GM23338 (cell line): ENCODE results near the gene CYP27A1. TPM values are rescaled to one million over a fixed set of nuclear protein-coding genes. Genes with fewer than 3 reads are reported as not detected.

Experiments
- ATAC-seq: fragments of 200-7000 bp; cut with Tn5 transposase; 3 replicates; pipeline ENCODE4 v1.9.1; 2020
- DNase-seq: peaks from one replicate; pipeline ENCODE4 v3.0.0-alpha.2; 2015; ENCODE audit warnings: low spot score
- H2AFZ ChIP-seq: fragments of 200-600 bp; sonication (generic); 2 replicates; pipeline ENCODE4 v1.8.0; 2016; ENCODE audit warnings: antibody characterized with exemption, mild to moderate bottlenecking, moderate library complexity
- H3F3A ChIP-seq: fragments of 200-600 bp; sonication (generic); replicated peaks from 2 replicates; pipeline ENCODE4 v1.8.0; 2017; ENCODE audit warnings: antibody characterized with exemption, mixed run types, low read depth
- H3K27ac ChIP-seq: fragments of 200-600 bp; sonication (generic); 2 replicates; pipeline ENCODE4 v1.6.1; 2016; ENCODE audit warnings: low read depth
- H3K27me3 ChIP-seq: fragments of 200-600 bp; sonication (generic); 2 replicates; pipeline ENCODE4 v1.8.0; 2016; ENCODE audit warnings: mild to moderate bottlenecking, mixed run types, moderate library complexity; ENCODE audit not compliant: insufficient read depth
- H3K36me3 ChIP-seq: fragments of 200-600 bp; sonication (generic); 2 replicates; pipeline ENCODE4 v1.8.0; 2016; ENCODE audit warnings: mild to moderate bottlenecking; ENCODE audit not compliant: insufficient read depth
- H3K4me1 ChIP-seq: fragments of 200-600 bp; sonication (generic); 2 replicates; pipeline ENCODE4 v1.8.0; 2016; ENCODE audit warnings: mild to moderate bottlenecking, moderate library complexity; ENCODE audit not compliant: insufficient read depth
- H3K4me2 ChIP-seq: fragments of 200-600 bp; sonication (generic); 2 replicates; pipeline ENCODE4 v1.7.1; 2017; ENCODE audit warnings: mixed run types
- H3K4me3 ChIP-seq: fragments of 200-600 bp; sonication (generic); 2 replicates; pipeline ENCODE4 v1.6.1; 2016; ENCODE audit warnings: mixed run types
- H3K79me2 ChIP-seq: fragments of 200-600 bp; sonication (generic); replicated peaks from 2 replicates; pipeline ENCODE4 v1.8.0; 2017; ENCODE audit warnings: mild to moderate bottlenecking; ENCODE audit not compliant: insufficient read depth
- H3K9me2 ChIP-seq: fragments of 200-600 bp; sonication (generic); 2 replicates; pipeline ENCODE4 v1.8.0; 2017; ENCODE audit not compliant: insufficient read depth
- H4K20me1 ChIP-seq: fragments of 200-600 bp; sonication (generic); replicated peaks from 2 replicates; pipeline ENCODE4 v1.8.0; 2017; ENCODE audit warnings: mild to moderate bottlenecking; ENCODE audit not compliant: insufficient read depth
- H3K27ac Mint-ChIP-seq: 2 replicates; pipeline ENCODE4 v1.8.0; 2020; ENCODE audit warnings: inconsistent platforms, mild to moderate bottlenecking, moderate library complexity, mixed read lengths
- H3K27me3 Mint-ChIP-seq: 3 replicates; pipeline ENCODE4 v1.8.0; 2022; ENCODE audit warnings: low read depth, mild to moderate bottlenecking, moderate library complexity, mixed read lengths, inconsistent platforms; ENCODE audit not compliant: insufficient read depth, poor library complexity
- H3K36me3 Mint-ChIP-seq: 3 replicates; pipeline ENCODE4 v1.8.0; 2021; ENCODE audit warnings: low read depth, mild to moderate bottlenecking, inconsistent platforms, moderate library complexity, mixed read lengths
- H3K4me1 Mint-ChIP-seq: 3 replicates; pipeline ENCODE4 v1.8.0; 2020; ENCODE audit warnings: mild to moderate bottlenecking, inconsistent platforms, mixed read lengths
- H3K4me3 Mint-ChIP-seq: 3 replicates; pipeline ENCODE4 v1.8.0; 2021; ENCODE audit warnings: moderate library complexity, mild to moderate bottlenecking, inconsistent platforms, mixed read lengths
- H3K9me3 Mint-ChIP-seq: 3 replicates; pipeline ENCODE4 v1.8.0; 2020; ENCODE audit warnings: moderate library complexity, mild to moderate bottlenecking, inconsistent platforms, mixed read lengths
- CREB1 ChIP-seq: fragments of 250-450 bp; sonication (Bioruptor Pico); IDR thresholded peaks from 2 replicates; pipeline ENCODE4 v1.5.0; 2020; ENCODE audit warnings: low read depth, mild to moderate bottlenecking, moderate library complexity
- ETS1 ChIP-seq: IDR thresholded peaks from 2 replicates; pipeline ENCODE4 v1.6.1; 2016; ENCODE audit warnings: antibody characterized with exemption
- JUNB ChIP-seq: IDR thresholded peaks from one replicate; pipeline ENCODE4 v1.6.1; 2016; ENCODE audit warnings: antibody characterized with exemption; ENCODE audit not compliant: unreplicated experiment
- NANOG ChIP-seq: IDR thresholded peaks from 2 replicates; pipeline ENCODE4 v1.6.1; 2016; ENCODE audit warnings: antibody characterized with exemption, borderline replicate concordance
- POLR2AphosphoS5 ChIP-seq: IDR thresholded peaks from 2 replicates; pipeline ENCODE4 v1.6.1; 2016; ENCODE audit warnings: antibody characterized with exemption, low read depth
- STAT1 ChIP-seq: IDR thresholded peaks from one replicate; pipeline ENCODE4 v1.6.1; 2016; ENCODE audit warnings: antibody characterized with exemption; ENCODE audit not compliant: unreplicated experiment
- ZNF331 ChIP-seq: fragments of 250-450 bp; sonication (Bioruptor Pico); IDR thresholded peaks from 2 replicates; pipeline ENCODE4 v1.5.0; 2020; ENCODE audit warnings: low read depth, mild to moderate bottlenecking, moderate library complexity
- ZNF462 ChIP-seq: fragments of 250-450 bp; sonication (Bioruptor Pico); IDR thresholded peaks from 2 replicates; pipeline ENCODE4 v1.5.0; 2020; ENCODE audit warnings: mild to moderate bottlenecking, moderate library complexity
- polyA plus RNA-seq: library from polyadenylated mRNA; unstranded; fragments of >200 nt; fragmentation: Nextera tagmentation; extraction: Ambion mirVana; gene quantifications from 2 replicates; pipeline ENCODE4 v1.2.1, GENCODE V29; 2016
- total RNA-seq: library from RNA; depleted of rRNA; stranded (reverse); fragments of >200 nt; shearing (Covaris generic); gene quantifications from 2 replicates; pipeline ENCODE4 v1.2.3, GENCODE V29; 2014
- TF ChIP-seq, protein P1 (sequence below), 2 experiments: fragments of 200-600 bp in 1 of 2; sonication (generic) in 1 of 2; conservative IDR thresholded peaks; 2 replicates each; pipeline versions ENCODE4 v1.5.1 to v1.6.1; 2016 to 2017; ENCODE audit warnings: antibody characterized with exemption in 2 of 2, low read depth in 2 of 2, mild to moderate bottlenecking in 2 of 2, moderate library complexity in 1 of 2

Gene CYP27A1
- total and polyA plus RNA-seq, 2 experiments from 2014 or later, result 2.2 to 6.9 TPM

- no peaks in the 10 kb centered on the region for H3K9me3 Mint-ChIP-seq
Observed at GRCh38 chr2:218833023-218833609, 51.2 kb downstream of the CYP27A1 start.

More at GRCh38 chr2:218833023-218833609, 51.2 kb downstream of the CYP27A1 start:
- Mint-ChIP-seq H3K4me1 (no peaks in the 10 kb centered on the region; the same call in 2 of the 3 replicates), H3K4me3 (no peak overlapping the region), H3K36me3 (no peaks in the 10 kb centered on the region), H3K27me3 (peaks cover 2% of the 10 kb centered on the region), H3K27ac (no peak overlapping the region)
- Histone ChIP-seq H3K27me3 (no peaks in the 10 kb centered on the region), H3K4me2 (no peak overlapping the region), H3K36me3 (no peaks in the 10 kb centered on the region), H3K4me1 (no peaks in the 10 kb centered on the region), H3K4me3 (no peak overlapping the region), H4K20me1 (no peaks in the 10 kb centered on the region), H3K27ac (no peak overlapping the region), H2AFZ (peak overlapping the region; percentile 38; the same call in 1 of the 2 replicates), H3F3A (no peaks in the 10 kb centered on the region), H3K79me2 (no peaks in the 10 kb centered on the region), H3K9me2 (no peaks in the 10 kb centered on the region)
- DNase-seq, result no peak
- no peak for ATAC-seq
- TF ChIP-seq, protein P1, sequence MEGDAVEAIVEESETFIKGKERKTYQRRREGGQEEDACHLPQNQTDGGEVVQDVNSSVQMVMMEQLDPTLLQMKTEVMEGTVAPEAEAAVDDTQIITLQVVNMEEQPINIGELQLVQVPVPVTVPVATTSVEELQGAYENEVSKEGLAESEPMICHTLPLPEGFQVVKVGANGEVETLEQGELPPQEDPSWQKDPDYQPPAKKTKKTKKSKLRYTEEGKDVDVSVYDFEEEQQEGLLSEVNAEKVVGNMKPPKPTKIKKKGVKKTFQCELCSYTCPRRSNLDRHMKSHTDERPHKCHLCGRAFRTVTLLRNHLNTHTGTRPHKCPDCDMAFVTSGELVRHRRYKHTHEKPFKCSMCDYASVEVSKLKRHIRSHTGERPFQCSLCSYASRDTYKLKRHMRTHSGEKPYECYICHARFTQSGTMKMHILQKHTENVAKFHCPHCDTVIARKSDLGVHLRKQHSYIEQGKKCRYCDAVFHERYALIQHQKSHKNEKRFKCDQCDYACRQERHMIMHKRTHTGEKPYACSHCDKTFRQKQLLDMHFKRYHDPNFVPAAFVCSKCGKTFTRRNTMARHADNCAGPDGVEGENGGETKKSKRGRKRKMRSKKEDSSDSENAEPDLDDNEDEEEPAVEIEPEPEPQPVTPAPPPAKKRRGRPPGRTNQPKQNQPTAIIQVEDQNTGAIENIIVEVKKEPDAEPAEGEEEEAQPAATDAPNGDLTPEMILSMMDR (conservative IDR thresholded peaks at IDR 0.05; ENCODE audit: low read depth in 2 of 2), result no peak
- TF ChIP-seq ETS1 (no peak), CREB1 (CRISPR knock-in tag) (no peak), ZNF331 (CRISPR knock-in tag) (no peak), STAT1 (no peak), ZNF462 (CRISPR knock-in tag) (no peak), POLR2AphosphoS5 (no peak), JUNB (no peak), NANOG (no peak)
